Activated naive CD8-positive, alpha-beta T cell (primary cell): Measurements from ENCODE around the gene BAIAP2.
A peak's percentile ranks its signal among the peaks of the same experiment; 100 is the strongest.

ENCODE experiments used
- H3K27ac Mint-ChIP-seq: one replicate; pipeline ENCODE4 v1.8.0; 2021; ENCODE audit warnings: mixed read lengths
- H3K27me3 Mint-ChIP-seq: one replicate; pipeline ENCODE4 v1.8.0; 2021; ENCODE audit warnings: mixed read lengths
- H3K36me3 Mint-ChIP-seq: one replicate; pipeline ENCODE4 v1.8.0; 2021; ENCODE audit warnings: mixed read lengths
- H3K4me1 Mint-ChIP-seq: one replicate; pipeline ENCODE4 v1.8.0; 2021; ENCODE audit warnings: low read depth, mixed read lengths
- H3K4me3 Mint-ChIP-seq: one replicate; pipeline ENCODE4 v1.8.0; 2021; ENCODE audit warnings: mild to moderate bottlenecking, mixed read lengths
- H3K9me3 Mint-ChIP-seq: one replicate; pipeline ENCODE4 v1.8.0; 2021; ENCODE audit warnings: low read depth, mixed read lengths

BAIAP2 gene

GRCh38 chr17:80998118-80998747, 36.7 kb upstream of the BAIAP2 start:
- Mint-ChIP-seq H3K4me3 (no peak overlapping the region), H3K4me1 (peaks cover 8% of the 10 kb centered on the region), H3K27ac (no peak overlapping the region), H3K36me3 (no peaks in the 10 kb centered on the region), H3K27me3 (no peaks in the 10 kb centered on the region), H3K9me3 (no peaks in the 10 kb centered on the region)

GRCh38 chr17:80998748-80999535, 36.0 kb upstream of the BAIAP2 start:
- no peak overlapping the region for H3K27ac Mint-ChIP-seq
- H3K36me3 Mint-ChIP-seq: no peaks in the 10 kb centered on the region
- no peaks in the 10 kb centered on the region for H3K9me3 Mint-ChIP-seq

GRCh38 chr17:80999536-81000333, 35.2 kb upstream of the BAIAP2 start:
- no peak overlapping the region for H3K27ac Mint-ChIP-seq
- no peaks in the 10 kb centered on the region for H3K9me3 Mint-ChIP-seq
- H3K4me1 Mint-ChIP-seq: peaks cover 14% of the 10 kb centered on the region
- H3K27me3 Mint-ChIP-seq: peaks cover 2% of the 10 kb centered on the region
- H3K4me3 Mint-ChIP-seq: no peak overlapping the region
- H3K36me3 Mint-ChIP-seq: no peaks in the 10 kb centered on the region

More at GRCh38 chr17:80998748-80999535, 36.0 kb upstream of the BAIAP2 start:
- Mint-ChIP-seq H3K27me3 (no peaks in the 10 kb centered on the region), H3K4me1 (peaks cover 11% of the 10 kb centered on the region), H3K4me3 (no peak overlapping the region)

- H3K9me3 Mint-ChIP-seq: no peaks in the 10 kb centered on the region
- peaks cover 3% of the 10 kb centered on the region for H3K27me3 Mint-ChIP-seq
- no peaks in the 10 kb centered on the region for H3K36me3 Mint-ChIP-seq
- no peak overlapping the region for H3K4me3 Mint-ChIP-seq
- peaks cover 16% of the 10 kb centered on the region for H3K4me1 Mint-ChIP-seq
- H3K27ac Mint-ChIP-seq: no peak overlapping the region
Observed at GRCh38 chr17:81000334-81000630, 34.7 kb upstream of the BAIAP2 start.

- Mint-ChIP-seq H3K4me1 (peaks cover 16% of the 10 kb centered on the region), H3K9me3 (no peaks in the 10 kb centered on the region), H3K27ac (no peak overlapping the region)
Observed at GRCh38 chr17:81000631-81001357, 34.2 kb upstream of the BAIAP2 start.

GRCh38 chr17:81002013-81002384, 33.0 kb upstream of the BAIAP2 start:
- peaks cover 16% of the 10 kb centered on the region for H3K4me1 Mint-ChIP-seq
- no peaks in the 10 kb centered on the region for H3K36me3 Mint-ChIP-seq
- H3K27ac Mint-ChIP-seq: no peak overlapping the region
- H3K4me3 Mint-ChIP-seq: no peak overlapping the region
- peaks cover 12% of the 10 kb centered on the region for H3K27me3 Mint-ChIP-seq
- H3K9me3 Mint-ChIP-seq: no peaks in the 10 kb centered on the region

More at GRCh38 chr17:81000631-81001357, 34.2 kb upstream of the BAIAP2 start:
- H3K27me3 Mint-ChIP-seq: peaks cover 3% of the 10 kb centered on the region
- no peak overlapping the region for H3K4me3 Mint-ChIP-seq
- H3K36me3 Mint-ChIP-seq: no peaks in the 10 kb centered on the region

- Mint-ChIP-seq H3K4me3 (peak overlapping the region; percentile 73), H3K9me3 (no peaks in the 10 kb centered on the region), H3K27me3 (peaks cover 15% of the 10 kb centered on the region), H3K4me1 (peaks cover 16% of the 10 kb centered on the region), H3K36me3 (no peaks in the 10 kb centered on the region), H3K27ac (no peak overlapping the region)
Observed at GRCh38 chr17:81002409-81003361, 32.3 kb upstream of the BAIAP2 start.

GRCh38 chr17:81003711-81004475, 31.1 kb upstream of the BAIAP2 start:
- Mint-ChIP-seq H3K36me3 (no peaks in the 10 kb centered on the region), H3K27me3 (peaks cover 15% of the 10 kb centered on the region), H3K4me1 (peaks cover 16% of the 10 kb centered on the region), H3K4me3 (peak overlapping the region; percentile 73), H3K9me3 (no peaks in the 10 kb centered on the region), H3K27ac (no peak overlapping the region)

GRCh38 chr17:81006891-81007290, 28.1 kb upstream of the BAIAP2 start:
- Mint-ChIP-seq H3K4me3 (no peak overlapping the region), H3K27me3 (peaks cover 15% of the 10 kb centered on the region), H3K27ac (no peak overlapping the region), H3K36me3 (peaks cover 3% of the 10 kb centered on the region), H3K9me3 (peaks cover 5% of the 10 kb centered on the region), H3K4me1 (peaks cover 16% of the 10 kb centered on the region)

- Mint-ChIP-seq H3K36me3 (peaks cover 5% of the 10 kb centered on the region), H3K27me3 (peaks cover 15% of the 10 kb centered on the region), H3K9me3 (peaks cover 5% of the 10 kb centered on the region), H3K4me1 (peaks cover 11% of the 10 kb centered on the region), H3K27ac (no peak overlapping the region), H3K4me3 (no peak overlapping the region)
Observed at GRCh38 chr17:81008140-81008539, 26.8 kb upstream of the BAIAP2 start.

GRCh38 chr17:81009136-81009535, 25.8 kb upstream of the BAIAP2 start:
- H3K27ac Mint-ChIP-seq: no peak overlapping the region
- H3K9me3 Mint-ChIP-seq: peaks cover 5% of the 10 kb centered on the region
- H3K4me3 Mint-ChIP-seq: no peak overlapping the region

GRCh38 chr17:81010935-81011334, 24.0 kb upstream of the BAIAP2 start:
- H3K27me3 Mint-ChIP-seq: peaks cover 11% of the 10 kb centered on the region
- no peak overlapping the region for H3K4me3 Mint-ChIP-seq
- peaks cover 5% of the 10 kb centered on the region for H3K9me3 Mint-ChIP-seq
- no peaks in the 10 kb centered on the region for H3K4me1 Mint-ChIP-seq
- peaks cover 9% of the 10 kb centered on the region for H3K36me3 Mint-ChIP-seq
- no peak overlapping the region for H3K27ac Mint-ChIP-seq

More at GRCh38 chr17:81009136-81009535, 25.8 kb upstream of the BAIAP2 start:
- Mint-ChIP-seq H3K4me1 (peaks cover 5% of the 10 kb centered on the region), H3K27me3 (peaks cover 15% of the 10 kb centered on the region), H3K36me3 (peaks cover 6% of the 10 kb centered on the region)

GRCh38 chr17:81011951-81012350, 23.0 kb upstream of the BAIAP2 start:
- Mint-ChIP-seq H3K27me3 (peaks cover 4% of the 10 kb centered on the region), H3K4me3 (no peak overlapping the region), H3K4me1 (peaks cover 4% of the 10 kb centered on the region), H3K36me3 (peaks cover 13% of the 10 kb centered on the region), H3K27ac (no peak overlapping the region), H3K9me3 (peaks cover 5% of the 10 kb centered on the region)
